ENCODE data around the gene SERGEF.
"Not testable (repeated sequence)": the region's sequence is repeated elsewhere in the genome, so short reads cannot be mapped to it uniquely, and the experiment has no call there.

The SERGEF gene

DNA sequence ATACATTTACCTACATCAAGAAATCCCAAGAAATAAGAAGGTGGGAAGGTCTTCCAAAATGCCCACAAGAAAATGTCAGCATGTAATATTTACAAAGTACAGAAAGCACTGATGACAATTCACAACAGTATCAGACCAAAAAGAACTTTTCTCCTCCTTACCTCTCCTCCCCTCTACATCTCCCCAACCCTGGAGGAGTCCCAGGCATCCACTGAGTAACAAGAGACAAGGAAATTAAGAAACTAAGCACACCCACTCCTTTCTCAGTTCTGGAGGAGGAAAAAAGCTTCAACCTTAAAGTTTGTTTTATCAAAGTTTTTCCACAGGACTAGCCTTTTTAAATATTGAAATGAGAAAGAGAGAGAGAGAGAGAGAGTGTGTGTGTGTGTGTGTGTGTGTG, 2.0 kb upstream of the SERGEF start:
- Histone ChIP-seq H3K27me3 (replicated peaks; ENCODE audit: control insufficient read depth, insufficient read depth, low read length) (peaks cover 3% of the 10 kb centered on the region), H3K4me1 (ENCODE audit: control insufficient read depth, insufficient read depth, low read length) (peaks cover 9% of the 10 kb centered on the region), H3K9me3 (ENCODE audit: control insufficient read depth, low read length) (no peaks in the 10 kb centered on the region), H3K36me3 (ENCODE audit: control insufficient read depth, insufficient read depth, low read length, severe bottlenecking) (no peaks in the 10 kb centered on the region), H3K4me3 (ENCODE audit: low read length) (no peak overlapping the region), H3K9ac (ENCODE audit: low read length) (no peak overlapping the region)
- no peak for DNase-seq (ENCODE audit: low read depth)

DNA sequence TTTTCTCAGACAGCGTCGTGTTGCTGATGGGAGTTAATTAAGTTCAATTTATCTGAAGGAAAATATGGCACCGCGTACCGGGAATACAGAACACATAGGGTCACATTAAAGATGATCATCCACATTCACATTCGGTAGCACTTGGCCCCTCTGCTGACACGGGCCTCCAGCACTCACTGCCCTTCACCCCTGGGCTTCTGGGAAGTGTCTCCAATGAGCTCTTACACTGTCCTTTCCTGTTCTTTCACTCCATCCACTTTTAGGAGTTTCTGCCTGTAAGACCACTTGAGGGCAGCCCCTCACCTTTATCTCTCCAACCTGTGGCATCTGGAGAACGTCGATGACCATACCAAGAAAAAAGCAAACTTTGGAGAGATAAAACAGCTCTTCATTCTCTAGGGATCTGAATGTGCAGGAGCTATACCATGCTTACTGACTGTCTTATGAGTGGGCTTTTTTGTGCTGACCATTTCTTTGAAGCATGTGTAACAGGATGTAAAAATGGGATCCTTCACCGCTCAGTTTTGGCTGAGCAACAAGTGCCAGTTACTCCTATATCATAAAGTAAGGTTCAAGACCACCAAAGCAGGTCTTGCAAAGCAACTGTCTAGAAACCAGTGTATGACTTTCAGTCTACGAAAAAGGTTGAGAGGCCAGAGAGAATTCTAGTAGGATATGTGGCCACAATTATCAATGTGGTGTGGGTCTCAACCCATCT, 1.1 kb upstream of the SERGEF start:
- Histone ChIP-seq H3K36me3 (ENCODE audit: control insufficient read depth, insufficient read depth, low read length, severe bottlenecking) (no peaks in the 10 kb centered on the region), H3K9me3 (ENCODE audit: control insufficient read depth, low read length) (no peaks in the 10 kb centered on the region), H3K4me3 (ENCODE audit: low read length) (peak overlapping the region; percentile 99), H3K9ac (ENCODE audit: low read length) (peak overlapping the region; percentile 90), H3K27me3 (replicated peaks; ENCODE audit: control insufficient read depth, insufficient read depth, low read length) (peaks cover 3% of the 10 kb centered on the region), H3K4me1 (ENCODE audit: control insufficient read depth, insufficient read depth, low read length) (peaks cover 13% of the 10 kb centered on the region)
- DNase-seq (ENCODE audit: low read depth) = no peak

DNA sequence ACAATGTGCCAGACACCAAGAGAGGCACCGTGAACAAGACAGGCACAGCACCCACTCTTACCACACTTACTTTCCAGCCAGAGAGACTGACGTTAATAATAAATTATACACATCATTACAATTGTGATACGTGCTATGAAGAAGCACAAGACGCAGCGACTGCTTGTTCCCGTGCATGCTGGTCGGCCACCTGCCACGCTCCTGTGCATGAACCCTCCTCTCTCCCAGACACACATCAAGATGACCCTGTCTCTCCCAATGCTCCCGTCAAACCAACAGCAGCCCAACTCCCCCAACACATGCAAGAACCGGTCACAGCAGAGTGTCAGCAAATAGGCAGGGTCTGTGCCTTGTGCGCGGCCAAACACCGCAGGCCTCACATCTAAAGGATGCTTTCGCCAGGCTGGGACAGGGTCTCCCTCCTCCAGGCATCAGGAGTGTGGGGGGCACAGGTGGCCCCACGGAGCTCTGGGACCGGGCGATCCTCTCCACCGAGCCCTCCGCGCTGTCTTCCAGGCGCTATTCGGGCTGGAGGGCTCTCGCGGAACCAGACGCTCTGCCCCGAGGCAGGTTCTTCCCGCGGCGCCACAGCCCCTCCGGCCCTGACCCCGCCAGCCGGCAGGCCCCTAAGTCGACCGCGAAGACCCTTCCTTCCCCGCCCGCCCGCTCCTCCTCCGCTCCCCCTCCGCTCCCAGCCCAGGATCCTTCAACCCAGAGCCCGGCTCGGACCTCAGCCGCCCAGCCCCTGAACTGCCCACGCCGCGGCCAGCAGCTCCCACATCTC, 533 bp downstream of the SERGEF start:
- peak; percentile 35 for DNase-seq (ENCODE audit: low read depth)
- H3K27me3 ChIP-seq (replicated peaks; ENCODE audit: control insufficient read depth, insufficient read depth, low read length) = peaks cover 3% of the 10 kb centered on the region
- peak overlapping the region; percentile 99 for H3K4me3 ChIP-seq (ENCODE audit: low read length)
- no peaks in the 10 kb centered on the region for H3K36me3 ChIP-seq (ENCODE audit: control insufficient read depth, insufficient read depth, low read length, severe bottlenecking)
- H3K9me3 ChIP-seq (ENCODE audit: control insufficient read depth, low read length) = no peaks in the 10 kb centered on the region
- H3K4me1 ChIP-seq (ENCODE audit: control insufficient read depth, insufficient read depth, low read length) = peaks cover 21% of the 10 kb centered on the region
- peak overlapping the region; percentile 90 for H3K9ac ChIP-seq (ENCODE audit: low read length)

DNA sequence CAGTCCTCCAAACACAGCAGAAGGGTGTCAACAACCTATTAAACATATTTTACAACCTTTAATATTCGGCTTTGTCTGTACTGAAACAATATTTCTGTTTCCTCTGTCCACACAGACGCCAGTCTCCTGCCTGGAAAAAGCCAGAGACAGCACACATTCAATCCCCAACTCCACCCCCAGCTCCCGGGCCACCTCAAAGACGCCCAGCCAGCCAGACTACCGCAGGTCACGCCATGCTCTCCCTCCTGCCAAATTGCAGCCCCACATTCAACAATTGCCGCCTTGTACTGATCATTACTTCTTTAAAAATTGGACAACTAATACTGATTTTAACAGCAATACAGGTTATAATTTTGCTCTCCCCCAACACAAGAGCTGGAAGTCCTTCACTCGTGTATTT, 1.2 kb downstream of the SERGEF start:
- no peaks in the 10 kb centered on the region for H3K9me3 ChIP-seq (ENCODE audit: control insufficient read depth, low read length)
- H3K4me3 ChIP-seq (ENCODE audit: low read length) = peak overlapping the region; percentile 99
- H3K4me1 ChIP-seq (ENCODE audit: control insufficient read depth, insufficient read depth, low read length) = peaks cover 21% of the 10 kb centered on the region
- no peak overlapping the region for H3K9ac ChIP-seq (ENCODE audit: low read length)
- peaks cover 3% of the 10 kb centered on the region for H3K27me3 ChIP-seq (replicated peaks; ENCODE audit: control insufficient read depth, insufficient read depth, low read length)
- no peaks in the 10 kb centered on the region for H3K36me3 ChIP-seq (ENCODE audit: control insufficient read depth, insufficient read depth, low read length, severe bottlenecking)
- no peak for DNase-seq (ENCODE audit: low read depth)

DNA sequence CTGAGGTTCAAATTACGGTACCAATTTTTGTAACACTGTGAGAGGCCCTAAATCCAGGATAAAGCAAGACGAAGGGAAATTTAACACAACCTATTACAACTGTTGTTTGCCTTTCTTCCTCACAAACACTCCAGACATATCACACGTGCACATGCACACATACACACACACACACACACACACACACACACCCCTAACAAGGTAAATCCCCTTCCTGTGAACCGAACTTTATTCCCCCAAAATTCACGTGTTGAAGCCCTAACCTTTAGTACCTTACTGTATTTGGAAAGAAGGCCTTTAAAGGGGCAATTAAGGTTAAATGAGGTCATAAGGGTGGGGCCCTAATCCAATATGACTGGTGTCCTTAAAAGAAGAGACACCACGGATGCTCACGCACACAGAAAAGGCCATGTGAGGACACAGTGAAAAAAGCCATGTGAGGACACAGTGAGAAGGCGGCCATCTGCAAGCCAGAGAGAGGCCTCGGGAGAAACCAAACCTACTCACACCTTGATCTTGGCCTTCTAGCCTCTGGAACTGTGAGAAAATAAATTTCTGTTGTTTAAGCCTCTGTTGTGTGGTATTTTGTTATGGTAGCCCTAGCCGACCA, 1.8 kb downstream of the SERGEF start:
- Histone ChIP-seq H3K9ac (ENCODE audit: low read length) (no peak overlapping the region), H3K36me3 (ENCODE audit: control insufficient read depth, insufficient read depth, low read length, severe bottlenecking) (no peaks in the 10 kb centered on the region), H3K9me3 (ENCODE audit: control insufficient read depth, low read length) (no peaks in the 10 kb centered on the region), H3K27me3 (replicated peaks; ENCODE audit: control insufficient read depth, insufficient read depth, low read length) (peaks cover 3% of the 10 kb centered on the region), H3K4me3 (ENCODE audit: low read length) (no peak overlapping the region), H3K4me1 (ENCODE audit: control insufficient read depth, insufficient read depth, low read length) (peaks cover 21% of the 10 kb centered on the region)
- no peak for DNase-seq (ENCODE audit: low read depth)

DNA sequence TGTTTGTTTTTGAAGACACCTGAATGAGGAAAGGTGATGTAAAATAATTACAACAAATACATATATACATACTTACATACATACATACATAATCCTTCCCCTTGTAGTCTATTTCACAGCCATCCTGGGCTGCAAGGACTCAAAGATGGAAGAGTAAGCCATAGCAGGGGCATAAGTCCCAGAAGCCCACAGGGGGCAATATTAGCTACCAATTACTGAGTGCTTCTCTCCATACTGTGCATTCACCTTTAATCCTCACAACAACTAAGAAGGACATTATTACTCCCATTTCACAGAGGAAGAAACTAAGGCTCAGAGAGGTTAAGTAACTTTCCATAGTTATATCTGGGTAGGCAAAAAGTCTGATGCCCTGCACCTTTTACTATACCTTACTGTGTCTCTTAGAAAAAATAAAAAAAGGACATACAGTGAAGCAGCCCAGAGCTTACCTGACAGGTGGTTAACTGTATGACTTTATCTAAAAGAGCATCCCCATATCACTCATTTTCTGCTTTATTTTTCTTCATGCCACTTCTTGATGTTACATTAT, 2.7 kb downstream of the SERGEF start:
- Histone ChIP-seq H3K36me3 (ENCODE audit: control insufficient read depth, insufficient read depth, low read length, severe bottlenecking) (no peaks in the 10 kb centered on the region), H3K27me3 (replicated peaks; ENCODE audit: control insufficient read depth, insufficient read depth, low read length) (peaks cover 3% of the 10 kb centered on the region), H3K9ac (ENCODE audit: low read length) (no peak overlapping the region), H3K4me3 (ENCODE audit: low read length) (no peak overlapping the region), H3K9me3 (ENCODE audit: control insufficient read depth, low read length) (no peaks in the 10 kb centered on the region), H3K4me1 (ENCODE audit: control insufficient read depth, insufficient read depth, low read length) (peaks cover 25% of the 10 kb centered on the region)
- no peak for DNase-seq (ENCODE audit: low read depth)

DNA sequence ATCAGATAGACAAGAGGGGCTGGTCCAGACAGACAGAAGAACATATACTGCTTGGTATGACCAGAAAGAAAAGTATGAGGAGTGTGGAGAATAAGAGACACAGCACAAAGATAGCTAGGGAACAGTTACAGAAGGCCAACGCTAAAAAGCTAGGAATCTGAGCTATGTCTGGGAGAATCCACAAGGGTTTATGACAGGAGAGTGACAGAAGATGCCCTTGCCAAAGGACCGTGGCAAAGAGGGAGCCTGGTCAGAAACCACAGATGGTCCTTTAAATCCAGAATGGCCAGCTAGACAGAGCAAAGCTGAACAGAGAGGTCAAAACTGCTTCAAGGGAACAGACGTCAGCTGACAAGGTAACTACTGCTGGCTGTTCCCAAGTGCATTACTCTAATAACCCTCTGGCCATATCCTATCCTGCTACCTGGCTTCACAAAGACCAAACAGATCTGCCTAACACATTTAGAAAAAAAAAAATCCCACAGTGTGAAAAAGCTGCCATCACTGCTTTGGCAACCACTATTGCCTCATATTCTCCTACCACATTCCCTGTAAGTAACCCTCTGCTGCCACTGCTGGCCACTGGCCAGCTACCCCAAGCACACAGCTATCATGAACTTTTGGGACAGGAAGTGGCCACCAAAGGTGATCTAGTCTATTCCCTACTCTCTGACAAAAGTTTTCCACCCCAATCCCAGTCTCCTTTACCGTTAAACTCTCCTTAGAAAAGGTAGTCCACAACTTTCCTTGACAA, 7.3 kb downstream of the SERGEF start:
- no peak for DNase-seq (ENCODE audit: low read depth)

DNA sequence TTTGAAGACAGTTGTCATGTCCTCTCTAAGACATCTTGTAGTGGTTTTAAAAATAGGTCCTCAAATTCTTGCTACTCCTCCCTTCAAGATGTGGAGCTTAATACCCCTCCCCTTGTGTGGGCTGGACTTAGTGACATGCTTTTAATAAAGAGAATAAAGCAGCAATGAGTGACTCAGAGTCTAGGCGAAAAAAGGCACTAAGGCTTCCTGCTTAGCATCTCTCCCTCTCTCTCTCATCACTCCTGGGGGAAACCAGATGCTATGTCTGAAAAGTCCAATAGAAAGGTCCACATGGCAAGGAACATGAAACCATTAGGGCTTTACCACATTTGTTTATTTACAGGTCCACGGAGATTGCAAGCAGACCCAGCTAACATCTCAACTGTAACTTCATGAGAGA, 11.7 kb downstream of the SERGEF start:
- Histone ChIP-seq H3K9ac (ENCODE audit: low read length) (no peak overlapping the region), H3K4me1 (ENCODE audit: control insufficient read depth, insufficient read depth, low read length) (peaks cover 5% of the 10 kb centered on the region), H3K4me3 (ENCODE audit: low read length) (no peak overlapping the region), H3K36me3 (ENCODE audit: control insufficient read depth, insufficient read depth, low read length, severe bottlenecking) (peaks cover 29% of the 10 kb centered on the region), H3K9me3 (ENCODE audit: control insufficient read depth, low read length) (no peaks in the 10 kb centered on the region), H3K27me3 (replicated peaks; ENCODE audit: control insufficient read depth, insufficient read depth, low read length) (no peaks in the 10 kb centered on the region)
- peak; percentile 42 for DNase-seq (ENCODE audit: low read depth)

More for the DNA sequence above, 7.3 kb downstream of the SERGEF start:
- H3K9me3 ChIP-seq (ENCODE audit: control insufficient read depth, low read length) = no peaks in the 10 kb centered on the region
- peaks cover 13% of the 10 kb centered on the region for H3K36me3 ChIP-seq (ENCODE audit: control insufficient read depth, insufficient read depth, low read length, severe bottlenecking)
- H3K4me1 ChIP-seq (ENCODE audit: control insufficient read depth, insufficient read depth, low read length) = peaks cover 17% of the 10 kb centered on the region
- H3K27me3 ChIP-seq (replicated peaks; ENCODE audit: control insufficient read depth, insufficient read depth, low read length) = no peaks in the 10 kb centered on the region
- H3K4me3 ChIP-seq (ENCODE audit: low read length) = no peak overlapping the region
- no peak overlapping the region for H3K9ac ChIP-seq (ENCODE audit: low read length)

DNA sequence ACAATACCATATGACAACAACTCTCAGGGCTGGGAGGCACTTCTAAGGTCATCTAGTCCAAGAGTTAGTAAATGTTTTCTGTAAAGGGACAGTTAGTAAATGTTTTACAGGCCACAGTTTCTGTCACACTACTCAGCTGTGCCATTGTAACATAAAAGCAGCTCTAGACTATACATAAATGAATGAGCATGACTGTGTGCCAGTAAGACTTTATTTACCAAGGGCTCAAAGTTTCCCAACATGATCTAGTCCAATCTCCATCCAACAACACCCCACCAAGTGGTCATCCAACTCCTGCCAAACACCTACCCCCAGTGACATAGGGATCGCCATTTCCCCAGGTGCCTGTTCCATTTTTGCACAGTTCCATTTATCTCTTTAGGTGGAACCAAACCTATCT, 12.1 kb downstream of the SERGEF start:
- Histone ChIP-seq H3K4me3 (ENCODE audit: low read length) (no peak overlapping the region), H3K4me1 (ENCODE audit: control insufficient read depth, insufficient read depth, low read length) (peaks cover 5% of the 10 kb centered on the region), H3K9me3 (ENCODE audit: control insufficient read depth, low read length) (no peaks in the 10 kb centered on the region), H3K9ac (ENCODE audit: low read length) (no peak overlapping the region), H3K27me3 (replicated peaks; ENCODE audit: control insufficient read depth, insufficient read depth, low read length) (no peaks in the 10 kb centered on the region), H3K36me3 (ENCODE audit: control insufficient read depth, insufficient read depth, low read length, severe bottlenecking) (peaks cover 33% of the 10 kb centered on the region)
- no peak for DNase-seq (ENCODE audit: low read depth)

DNA sequence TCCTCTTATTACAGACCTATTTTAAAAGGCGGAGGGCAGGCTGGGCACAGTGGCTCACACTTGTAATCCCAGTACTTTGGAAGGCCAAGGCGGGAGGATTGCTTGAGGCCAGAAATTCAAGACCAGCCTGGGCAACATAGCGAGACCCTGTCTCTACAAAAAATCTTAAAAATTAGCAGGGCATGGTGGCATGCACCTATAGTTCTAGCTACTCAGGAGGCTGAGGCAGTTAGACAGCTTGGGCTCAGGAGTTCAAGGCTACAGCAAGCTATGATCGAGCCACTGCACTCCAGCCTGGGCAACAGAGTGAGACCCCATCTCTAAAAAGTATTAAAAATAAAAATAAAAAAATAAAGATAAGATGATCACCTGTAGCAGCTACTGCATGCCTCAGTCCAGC, 12.7 kb downstream of the SERGEF start:
- not testable (repeated sequence) for H3K4me1 ChIP-seq (ENCODE audit: control insufficient read depth, insufficient read depth, low read length)

More for the DNA sequence above, 12.7 kb downstream of the SERGEF start:
- DNase-seq (ENCODE audit: low read depth); H3K4me3 ChIP-seq (ENCODE audit: low read length); H3K9ac ChIP-seq (ENCODE audit: low read length); H3K9me3 ChIP-seq (ENCODE audit: control insufficient read depth, low read length); H3K27me3 ChIP-seq (replicated peaks; ENCODE audit: control insufficient read depth, insufficient read depth, low read length): not testable (repeated sequence)
- peaks cover 34% of the 10 kb centered on the region for H3K36me3 ChIP-seq (ENCODE audit: control insufficient read depth, insufficient read depth, low read length, severe bottlenecking)

Data from adipocyte (in vitro differentiated cells).